WI38 (cell line): Measurements from ENCODE around the gene CREB5.

Experiments used
- H3K4me3 ChIP-seq: 2 replicates; pipeline ENCODE4 v1.5.1; 2011; ENCODE audit warnings: low read depth, mild to moderate bottlenecking, control low read depth, low read length
- TF ChIP-seq, protein P1 (sequence below): IDR thresholded peaks from 2 replicates; pipeline ENCODE4 v1.5.1; 2012; ENCODE audit warnings: low read depth, mild to moderate bottlenecking, control low read depth, low read length

Gene CREB5

DNA sequence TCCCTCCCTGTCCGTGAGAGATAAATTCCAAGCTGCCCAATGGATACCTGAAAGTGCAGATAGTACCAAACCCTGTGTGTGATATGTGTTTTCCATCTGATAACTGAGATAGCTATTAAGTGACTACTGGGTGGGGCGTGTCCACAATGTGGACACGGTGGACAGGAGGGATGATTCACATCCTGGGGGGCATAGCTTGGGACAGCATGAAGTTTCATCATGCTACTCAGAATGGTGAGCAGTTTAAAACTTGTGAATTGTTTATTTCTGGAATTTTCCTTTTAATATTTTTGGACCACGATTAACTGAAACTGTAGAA is 158.6 kb downstream of the CREB5 start:
- no peak overlapping the region for H3K4me3 ChIP-seq
- TF ChIP-seq, protein P1, sequence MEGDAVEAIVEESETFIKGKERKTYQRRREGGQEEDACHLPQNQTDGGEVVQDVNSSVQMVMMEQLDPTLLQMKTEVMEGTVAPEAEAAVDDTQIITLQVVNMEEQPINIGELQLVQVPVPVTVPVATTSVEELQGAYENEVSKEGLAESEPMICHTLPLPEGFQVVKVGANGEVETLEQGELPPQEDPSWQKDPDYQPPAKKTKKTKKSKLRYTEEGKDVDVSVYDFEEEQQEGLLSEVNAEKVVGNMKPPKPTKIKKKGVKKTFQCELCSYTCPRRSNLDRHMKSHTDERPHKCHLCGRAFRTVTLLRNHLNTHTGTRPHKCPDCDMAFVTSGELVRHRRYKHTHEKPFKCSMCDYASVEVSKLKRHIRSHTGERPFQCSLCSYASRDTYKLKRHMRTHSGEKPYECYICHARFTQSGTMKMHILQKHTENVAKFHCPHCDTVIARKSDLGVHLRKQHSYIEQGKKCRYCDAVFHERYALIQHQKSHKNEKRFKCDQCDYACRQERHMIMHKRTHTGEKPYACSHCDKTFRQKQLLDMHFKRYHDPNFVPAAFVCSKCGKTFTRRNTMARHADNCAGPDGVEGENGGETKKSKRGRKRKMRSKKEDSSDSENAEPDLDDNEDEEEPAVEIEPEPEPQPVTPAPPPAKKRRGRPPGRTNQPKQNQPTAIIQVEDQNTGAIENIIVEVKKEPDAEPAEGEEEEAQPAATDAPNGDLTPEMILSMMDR = no peak

DNA sequence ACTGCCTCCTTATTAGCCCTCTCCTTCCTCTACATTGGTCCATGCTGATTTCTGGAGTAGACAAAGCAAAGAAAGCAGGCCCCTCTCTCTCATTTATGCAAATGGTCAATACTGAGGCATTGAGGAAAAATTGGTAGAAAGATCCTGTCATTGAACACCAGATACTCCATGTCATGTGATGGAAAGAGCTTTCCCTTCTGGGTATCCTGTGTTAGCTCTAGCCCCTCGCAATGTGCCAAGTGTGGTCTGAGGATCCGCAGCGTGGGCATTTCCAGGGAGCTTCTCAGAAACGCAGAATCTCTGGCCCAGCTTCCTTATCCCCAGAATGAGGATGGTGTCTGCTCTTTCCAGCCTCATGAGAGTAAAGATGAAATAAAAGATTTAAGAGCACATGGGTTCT is 159.1 kb downstream of the CREB5 start:
- TF ChIP-seq, protein P1 = no peak
- no peak overlapping the region for H3K4me3 ChIP-seq

DNA sequence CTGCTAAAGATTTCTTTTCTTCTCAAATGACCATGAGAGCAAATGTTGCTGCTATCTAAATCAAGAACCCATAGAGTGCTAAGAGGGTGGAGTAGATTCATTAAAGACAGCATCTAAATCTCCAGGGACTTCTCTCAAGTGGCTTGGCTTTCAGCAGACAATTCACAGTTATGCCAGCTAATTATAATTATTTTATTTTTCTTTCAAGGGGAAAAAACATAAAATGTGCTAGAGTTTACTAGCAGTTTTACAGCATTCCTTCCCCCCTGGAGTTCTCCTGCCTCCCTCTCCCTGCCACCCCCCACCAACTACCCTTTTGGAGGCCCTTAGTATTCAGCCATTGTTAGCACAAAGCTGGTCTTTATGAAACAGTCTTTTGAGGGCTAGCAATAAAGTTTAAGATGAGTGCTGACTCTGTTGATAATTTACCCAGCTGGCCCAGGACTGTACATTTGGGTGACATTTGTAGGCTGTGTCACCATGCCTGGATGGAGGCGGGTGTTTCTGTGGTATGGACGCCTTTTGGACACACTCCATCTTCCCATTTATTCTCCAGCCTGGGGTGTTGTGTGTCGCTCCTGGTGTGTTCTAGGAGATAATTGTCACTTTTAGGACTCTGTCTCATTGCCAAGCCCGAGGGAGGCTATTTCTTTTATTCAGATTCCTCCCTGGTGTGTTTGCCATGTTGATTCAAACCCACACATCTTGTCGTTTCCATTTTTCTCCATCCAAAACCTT is 160.2 kb downstream of the CREB5 start:
- H3K4me3 ChIP-seq = no peak overlapping the region
- TF ChIP-seq, protein P1 = no peak

DNA sequence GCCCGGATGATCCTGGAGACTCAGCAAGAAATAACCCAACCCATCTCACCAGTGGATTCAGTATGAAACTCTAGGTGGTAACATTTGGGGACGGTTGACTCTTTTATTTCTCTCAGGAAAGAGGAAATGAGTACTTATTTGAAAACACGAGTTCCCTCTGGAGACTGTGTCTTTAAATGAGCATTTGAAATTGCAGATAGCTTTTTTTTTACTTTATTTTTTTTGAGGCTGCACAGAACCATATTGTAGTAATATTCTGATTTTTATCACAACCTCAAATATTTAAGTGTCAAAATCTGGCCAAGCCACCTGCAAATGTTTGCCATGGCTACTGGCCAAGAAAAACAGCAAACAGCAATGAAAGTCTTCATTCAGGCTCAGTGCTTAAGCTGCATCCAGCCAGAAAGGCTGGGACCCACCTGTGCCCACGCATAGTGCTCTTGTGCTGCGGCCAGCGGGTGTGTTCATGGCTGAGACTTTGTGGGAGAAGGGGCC is 160.8 kb downstream of the CREB5 start:
- TF ChIP-seq, protein P1 = no peak
- no peak overlapping the region for H3K4me3 ChIP-seq

DNA sequence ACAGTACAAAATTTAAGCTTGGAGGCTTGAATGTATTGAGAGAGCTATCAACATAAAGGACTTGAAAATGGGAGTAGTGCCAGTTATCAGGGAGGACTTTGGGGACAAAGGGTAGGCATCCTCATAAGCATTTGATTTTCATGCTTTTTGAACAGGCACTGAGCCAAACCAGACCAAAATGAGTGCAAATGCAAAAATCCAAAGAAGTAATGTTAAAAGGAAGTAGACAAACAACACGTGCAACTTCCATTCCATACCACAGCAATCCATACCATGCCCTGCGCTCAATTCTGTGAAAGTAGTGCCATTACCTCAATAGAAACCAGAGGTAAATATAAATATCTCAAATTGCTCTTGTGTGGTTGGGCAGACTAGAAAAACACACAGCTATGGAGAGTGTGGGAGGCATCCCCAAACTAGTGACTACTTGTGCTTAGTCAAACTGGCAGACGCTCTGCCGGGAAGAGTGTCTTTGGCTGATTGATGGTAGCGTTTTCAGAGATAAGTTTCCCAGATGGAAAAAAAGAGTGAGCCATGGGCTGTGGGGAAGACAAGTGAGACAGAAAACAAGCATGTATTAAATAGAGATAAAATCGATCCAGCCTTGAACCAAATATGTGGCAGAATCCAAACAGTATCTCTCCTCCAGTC is 161.5 kb downstream of the CREB5 start:
- TF ChIP-seq, protein P1 = no peak
- H3K4me3 ChIP-seq = no peak overlapping the region

DNA sequence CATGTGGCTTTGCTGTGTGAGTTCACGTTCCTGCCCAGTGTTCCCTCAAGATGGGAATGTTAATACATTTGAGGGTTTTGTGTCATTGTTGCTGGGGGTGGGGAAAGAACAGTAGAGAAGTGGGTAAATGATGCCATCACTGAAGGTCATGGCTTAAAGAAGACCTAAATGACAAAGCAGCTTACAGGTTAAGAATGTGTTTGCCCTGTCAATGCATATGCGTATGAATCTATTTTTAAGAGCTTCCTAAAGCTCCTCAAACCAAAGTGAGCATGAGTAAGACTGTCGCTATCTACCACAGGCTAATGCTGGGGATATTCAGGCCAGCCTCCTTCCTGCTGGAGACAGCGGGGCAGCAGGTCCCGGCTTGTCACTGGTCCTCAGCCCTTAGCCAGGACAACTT is 162.9 kb downstream of the CREB5 start:
- TF ChIP-seq, protein P1 = no peak
- no peak overlapping the region for H3K4me3 ChIP-seq

DNA sequence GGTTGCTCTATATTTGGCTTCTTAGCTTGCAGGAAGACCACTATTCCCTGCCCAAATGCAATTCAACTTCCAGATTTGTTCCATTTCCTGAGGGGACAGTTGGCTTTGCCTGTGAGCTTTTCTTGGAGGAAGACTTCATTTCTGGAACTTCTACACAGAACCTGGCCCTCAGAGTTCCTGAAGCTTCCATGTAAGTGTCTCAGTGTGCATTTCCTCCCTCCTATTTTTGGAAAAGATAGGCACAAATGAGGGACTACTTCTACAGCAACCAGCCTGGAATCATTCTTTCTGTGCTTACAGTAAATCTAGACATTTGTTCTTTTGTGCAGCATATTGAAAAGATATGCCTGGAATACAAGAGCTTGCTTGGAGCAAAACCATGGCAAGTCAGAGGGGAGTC is 164.3 kb downstream of the CREB5 start:
- TF ChIP-seq, protein P1 = no peak

More for the DNA sequence above, 164.3 kb downstream of the CREB5 start:
- H3K4me3 ChIP-seq = no peak overlapping the region
